Fibroblast of mammary gland (primary cell): ENCODE data around the gene EPHB4.

Experiments used
- DNase-seq: peaks from one replicate; pipeline ENCODE4 v3.0.0-alpha.2; 2010; ENCODE audit warnings: low read depth
- H3K4me3 ChIP-seq: 2 replicates; pipeline ENCODE4 v1.5.1; 2011; ENCODE audit warnings: low read depth, mild to moderate bottlenecking, low read length, moderate library complexity; ENCODE audit not compliant: control insufficient read depth
- TF ChIP-seq, protein P1 (sequence below): conservative IDR thresholded peaks from 2 replicates; pipeline ENCODE4 v1.5.1; 2011; ENCODE audit warnings: low read depth, low read length, inconsistent platforms; ENCODE audit not compliant: control insufficient read depth, insufficient read depth

The EPHB4 gene

DNA sequence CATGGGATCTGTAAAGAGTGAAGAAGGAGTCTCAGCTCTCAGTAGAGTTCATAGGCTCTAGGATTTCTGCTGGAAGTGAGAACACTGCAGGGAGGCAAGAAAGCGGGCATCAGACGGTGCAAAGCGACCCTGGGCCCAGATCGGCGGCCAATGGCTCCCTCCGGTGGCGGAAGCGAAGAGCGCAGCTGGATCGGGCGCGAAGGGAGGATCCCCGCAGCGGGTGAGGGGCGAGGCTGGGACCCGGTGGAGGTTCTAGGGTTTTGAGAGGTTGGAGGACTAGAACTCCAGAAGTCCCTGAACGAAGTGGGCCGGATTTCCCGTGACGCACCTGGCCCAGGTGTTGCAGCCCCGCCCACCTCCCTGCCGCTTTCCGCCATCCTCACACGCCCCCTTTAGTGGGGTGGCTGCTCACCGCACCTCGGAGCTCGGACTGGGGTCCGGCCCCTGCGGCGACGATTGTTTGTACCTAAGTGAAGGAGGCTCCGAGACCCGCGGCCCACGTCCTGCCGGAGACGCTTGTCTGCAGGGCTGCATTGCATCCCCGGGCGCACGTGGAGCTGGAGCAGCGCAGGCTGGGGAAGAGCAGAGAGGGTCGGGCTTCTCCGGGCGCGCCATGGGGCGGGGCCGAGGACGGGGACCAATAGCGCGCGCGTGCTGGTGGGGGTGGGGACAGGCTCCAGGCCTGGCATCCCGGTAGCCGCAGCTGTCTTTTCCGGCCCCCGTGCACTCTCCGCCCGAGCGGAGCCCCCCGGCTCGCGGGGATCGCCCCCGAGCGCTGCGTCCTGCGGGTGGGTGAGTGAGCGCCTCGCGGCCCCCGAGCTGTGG is 24.9 kb upstream of the EPHB4 start, which contains the start of gene SLC12A9:
TSS of gene SLC12A9 (plus strand) at position 666 of the 825 bp plus-strand sequence. CDS start 1,485 bp downstream, outside the sequence.
- H3K4me3 ChIP-seq = peak within 1 kb of the TSS; percentile 77
- TF ChIP-seq, protein P1, sequence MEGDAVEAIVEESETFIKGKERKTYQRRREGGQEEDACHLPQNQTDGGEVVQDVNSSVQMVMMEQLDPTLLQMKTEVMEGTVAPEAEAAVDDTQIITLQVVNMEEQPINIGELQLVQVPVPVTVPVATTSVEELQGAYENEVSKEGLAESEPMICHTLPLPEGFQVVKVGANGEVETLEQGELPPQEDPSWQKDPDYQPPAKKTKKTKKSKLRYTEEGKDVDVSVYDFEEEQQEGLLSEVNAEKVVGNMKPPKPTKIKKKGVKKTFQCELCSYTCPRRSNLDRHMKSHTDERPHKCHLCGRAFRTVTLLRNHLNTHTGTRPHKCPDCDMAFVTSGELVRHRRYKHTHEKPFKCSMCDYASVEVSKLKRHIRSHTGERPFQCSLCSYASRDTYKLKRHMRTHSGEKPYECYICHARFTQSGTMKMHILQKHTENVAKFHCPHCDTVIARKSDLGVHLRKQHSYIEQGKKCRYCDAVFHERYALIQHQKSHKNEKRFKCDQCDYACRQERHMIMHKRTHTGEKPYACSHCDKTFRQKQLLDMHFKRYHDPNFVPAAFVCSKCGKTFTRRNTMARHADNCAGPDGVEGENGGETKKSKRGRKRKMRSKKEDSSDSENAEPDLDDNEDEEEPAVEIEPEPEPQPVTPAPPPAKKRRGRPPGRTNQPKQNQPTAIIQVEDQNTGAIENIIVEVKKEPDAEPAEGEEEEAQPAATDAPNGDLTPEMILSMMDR = peak; percentile 76
- peak; percentile 83 for DNase-seq

DNA sequence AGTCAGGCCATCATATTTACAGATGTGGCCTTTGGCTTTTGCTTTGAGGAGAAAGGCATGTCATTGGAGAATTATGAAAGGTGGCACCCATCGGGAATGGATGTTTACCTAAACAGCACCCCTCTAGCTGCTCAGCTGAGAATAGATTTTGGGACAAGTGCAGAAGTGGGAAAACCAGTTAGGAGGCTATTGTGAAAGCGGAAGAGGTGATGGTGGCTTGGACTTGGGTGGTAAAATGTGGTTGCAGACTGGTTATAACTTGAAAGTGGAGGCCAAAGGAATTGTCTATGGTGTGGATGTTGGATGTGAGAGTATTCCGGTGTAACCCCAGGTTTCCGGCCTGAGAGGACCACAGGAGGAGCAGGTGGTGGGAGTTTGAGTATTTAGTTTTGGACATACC is 20.0 kb upstream of the EPHB4 start:
- DNase-seq = no peak
- no peak overlapping the region for H3K4me3 ChIP-seq
- TF ChIP-seq, protein P1 = no peak

DNA sequence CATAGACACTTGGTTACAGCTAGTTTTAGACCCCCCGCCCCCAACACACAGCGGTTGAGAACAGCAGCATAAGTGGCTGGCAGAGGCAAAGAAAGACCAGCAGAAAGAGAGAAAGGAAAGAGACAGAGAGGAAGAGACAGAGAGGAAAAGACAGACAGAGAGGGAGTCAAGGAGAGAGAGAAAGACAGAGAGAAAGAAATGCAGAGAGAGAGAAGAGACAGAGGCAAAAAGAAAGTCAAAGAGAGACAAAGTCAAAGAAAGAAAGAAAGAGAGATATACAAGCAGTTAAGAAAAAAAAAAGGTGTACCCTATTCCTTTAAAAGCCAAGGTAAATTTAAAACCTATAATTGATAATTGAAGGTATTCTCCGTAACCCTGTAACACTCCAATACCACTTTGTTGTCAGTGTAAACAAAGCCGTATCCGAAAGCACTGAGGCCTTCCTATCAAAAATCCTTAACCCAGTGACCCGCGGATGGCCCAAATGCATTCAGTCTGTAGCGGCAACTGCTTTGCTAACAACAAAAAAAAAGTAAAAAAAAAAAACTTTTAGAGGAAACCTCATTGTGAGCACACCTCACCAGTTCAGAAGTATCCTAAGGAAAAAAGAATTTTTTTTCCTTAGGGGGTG is 13.3 kb upstream of the EPHB4 start:
- TF ChIP-seq, protein P1 = no peak
- no peak for DNase-seq
- no peak overlapping the region for H3K4me3 ChIP-seq

DNA sequence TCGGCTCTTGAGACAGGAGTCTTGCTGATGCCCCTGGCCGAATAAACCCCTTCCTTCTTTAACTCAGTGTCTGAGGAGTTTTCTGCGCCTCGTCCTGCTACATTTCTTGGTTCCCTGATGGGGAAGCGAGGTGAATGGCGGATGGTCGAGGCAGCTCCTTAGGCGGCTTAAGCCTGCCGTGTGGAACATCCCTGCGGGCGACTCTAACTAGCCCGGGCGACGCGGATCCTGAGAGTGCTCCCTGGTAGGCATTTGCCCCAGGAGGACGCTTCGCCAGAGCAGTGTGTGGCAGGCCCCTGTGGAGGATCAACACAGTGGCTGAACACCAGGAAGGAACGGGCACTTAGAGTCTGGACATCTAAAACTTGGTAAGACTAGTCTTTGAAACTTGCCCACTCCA is 12.0 kb upstream of the EPHB4 start:
- H3K4me3 ChIP-seq = no peak overlapping the region
- no peak for DNase-seq
- TF ChIP-seq, protein P1 = no peak

DNA sequence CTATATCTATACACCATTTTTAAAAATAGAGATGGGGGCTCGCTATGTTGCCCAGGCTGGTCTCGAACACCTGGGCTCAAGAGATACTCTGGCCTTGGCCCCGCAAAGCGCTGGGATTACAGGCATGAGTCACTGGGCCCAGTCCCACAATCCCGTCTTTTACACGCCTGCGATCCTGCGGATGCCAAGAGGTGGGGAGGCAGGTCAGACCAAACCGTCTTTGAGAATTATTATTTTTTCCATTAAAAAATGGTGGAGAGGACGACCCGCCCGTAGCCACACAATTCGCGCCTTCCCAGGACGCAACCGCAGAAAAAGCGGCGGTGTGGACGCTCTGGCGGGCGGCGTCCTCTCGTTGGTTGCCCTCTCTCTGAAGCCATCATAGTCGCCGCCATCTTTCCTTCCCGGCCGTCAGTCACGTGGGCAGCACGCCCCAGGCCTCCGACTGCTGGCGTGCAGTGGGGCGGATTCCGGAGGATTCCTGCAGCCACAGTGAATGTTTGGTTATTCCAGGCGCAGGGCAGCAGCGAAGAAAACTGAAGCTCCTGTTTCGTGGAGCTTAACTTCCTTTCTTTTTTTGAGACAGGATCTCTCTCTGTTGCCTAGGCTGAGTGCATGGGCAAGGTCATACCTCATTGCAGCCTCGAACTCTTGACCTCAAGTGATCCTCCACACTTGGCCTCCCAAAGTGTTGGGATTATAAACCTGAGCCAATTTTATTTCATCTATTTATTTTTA is 9.9 kb upstream of the EPHB4 start:
- DNase-seq = peak; percentile 88
- TF ChIP-seq, protein P1 = no peak

DNA sequence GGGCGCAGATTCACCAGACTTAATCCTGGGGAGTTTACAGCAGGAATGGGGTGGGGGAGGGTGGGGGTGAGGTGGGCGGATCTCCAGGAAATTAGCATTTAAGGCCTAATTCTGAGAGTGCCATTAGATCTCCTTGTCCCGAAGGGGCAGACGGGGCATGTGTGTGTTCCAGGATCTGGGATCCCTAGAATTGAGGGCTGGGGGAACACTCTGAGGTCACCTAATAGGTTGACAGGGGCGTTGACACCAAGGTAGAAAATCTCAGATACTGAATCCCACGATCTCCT is 9.4 kb upstream of the EPHB4 start:
- peak overlapping the region; percentile 41 for H3K4me3 ChIP-seq
- TF ChIP-seq, protein P1 = no peak
- DNase-seq = no peak

More for the DNA sequence above, 9.9 kb upstream of the EPHB4 start:
- peak overlapping the region; percentile 41 for H3K4me3 ChIP-seq
